Bone marrow (tissue), 2 donors: ENCODE measurements around the gene GSTA1.
"Not testable (repeated sequence)": the region's sequence is repeated elsewhere in the genome, so short reads cannot be mapped to it uniquely, and the experiment has no call there.

Experiments
- DNase-seq, 2 donors: peaks; one replicate each; lab custom pipeline; 2025; lab: John Stamatoyannopoulos, UW

Gene GSTA1

GRCh38 chr6:52803668-52804255 lies at the start of gene GSTA1:
Gene GSTA1 (minus strand): TSS chr6:52803816. CDS start chr6:52799267, 4,549 bp downstream.
- not testable (repeated sequence) for DNase-seq

GRCh38 chr6:52849137-52849536 lies 45.5 kb upstream of the GSTA1 start:
- DNase-seq: no peak

GRCh38 chr6:52846002-52846401 lies 42.4 kb upstream of the GSTA1 start:
- no peak for DNase-seq

GRCh38 chr6:52843605-52844004 lies 40.0 kb upstream of the GSTA1 start:
- DNase-seq: no peak

- DNase-seq: no peak
Measured at GRCh38 chr6:52840763-52841585, 37.4 kb upstream of the GSTA1 start, which contains the start of gene GSTA5. Gene GSTA5 (minus strand): TSS chr6:52840813.

GRCh38 chr6:52839124-52840055 lies 35.8 kb upstream of the GSTA1 start:
- peak in 1 of 2 donors; percentile 13 for DNase-seq

GRCh38 chr6:52834481-52834880 lies 30.9 kb upstream of the GSTA1 start:
- DNase-seq: no peak

GRCh38 chr6:52830869-52831268 lies 27.3 kb upstream of the GSTA1 start:
- DNase-seq: not testable (repeated sequence)

GRCh38 chr6:52829046-52829817 lies 25.6 kb upstream of the GSTA1 start:
- DNase-seq: no peak

- DNase-seq: not testable (repeated sequence)
Measured at GRCh38 chr6:52828621-52829020, 25.0 kb upstream of the GSTA1 start.

GRCh38 chr6:52827073-52827783 lies 23.6 kb upstream of the GSTA1 start:
- DNase-seq: not testable (repeated sequence)

GRCh38 chr6:52826513-52826912 lies 22.9 kb upstream of the GSTA1 start:
- DNase-seq: no peak

GRCh38 chr6:52825900-52826459 lies 22.4 kb upstream of the GSTA1 start:
- not testable (repeated sequence) for DNase-seq

- DNase-seq: not testable (repeated sequence)
Measured at GRCh38 chr6:52825270-52825793, 21.7 kb upstream of the GSTA1 start.

GRCh38 chr6:52821842-52822241 lies 18.2 kb upstream of the GSTA1 start:
- no peak for DNase-seq

GRCh38 chr6:52820198-52820597 lies 16.6 kb upstream of the GSTA1 start:
- no peak for DNase-seq

GRCh38 chr6:52815167-52816092 lies 11.8 kb upstream of the GSTA1 start:
- DNase-seq: no peak

- DNase-seq: not testable (repeated sequence)
Measured at GRCh38 chr6:52814545-52814944, 10.9 kb upstream of the GSTA1 start.

GRCh38 chr6:52809777-52810176 lies 6.2 kb upstream of the GSTA1 start:
- not testable (repeated sequence) for DNase-seq
